HG02852 (cell line): ENCODE results near the gene NREP.

Experiments
- ATAC-seq: cut with Tn5 transposase; IDR thresholded peaks from one replicate; pipeline ENCODE4 v1.9.1; 2021; ENCODE audit warnings: mild to moderate bottlenecking, moderate library complexity; ENCODE audit not compliant: unreplicated experiment

Gene NREP, protein sequence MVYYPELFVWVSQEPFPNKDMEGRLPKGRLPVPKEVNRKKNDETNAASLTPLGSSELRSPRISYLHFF

DNA sequence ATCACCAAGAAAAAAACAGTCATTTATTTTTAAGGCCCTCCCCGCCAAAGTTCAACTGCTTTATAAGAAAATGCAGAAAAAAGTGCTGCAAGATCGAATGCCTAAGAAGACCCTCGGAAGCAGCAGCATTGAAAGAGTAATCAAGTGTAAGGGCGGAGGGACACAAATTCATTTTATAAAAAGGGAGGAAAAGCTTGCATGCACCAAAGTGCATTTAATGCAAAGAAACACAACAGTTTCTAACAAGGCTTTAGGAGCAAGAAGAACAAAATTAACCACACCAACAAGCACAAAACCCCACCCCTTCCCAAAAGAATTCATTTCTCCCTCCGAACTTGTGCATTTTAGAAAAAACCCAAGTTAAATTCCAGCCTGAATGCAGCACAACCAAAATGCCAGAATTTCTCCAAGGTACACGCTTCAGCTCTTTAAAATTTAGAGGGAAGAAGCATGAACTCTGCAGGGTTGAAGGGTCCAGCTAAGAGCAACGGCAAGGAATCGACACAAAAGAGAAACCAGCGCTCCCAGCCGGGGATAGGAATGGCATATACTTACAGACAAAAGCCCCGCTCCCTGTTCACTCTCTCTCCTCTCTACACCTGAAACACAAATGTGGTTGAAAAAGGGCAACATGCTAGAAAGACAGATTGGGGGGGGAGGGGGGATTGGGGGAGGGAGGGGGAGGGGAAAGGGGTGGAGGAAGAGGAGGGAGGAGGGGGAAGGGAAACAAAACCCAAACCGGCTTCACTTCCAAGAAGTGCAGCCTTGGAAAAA, at the start of gene NREP:
Gene NREP, minus strand, starts transcription at position 614 of the 774 bp plus-strand sequence. CDS start 1,422 bp downstream, outside the sequence.
- no peak for ATAC-seq

DNA sequence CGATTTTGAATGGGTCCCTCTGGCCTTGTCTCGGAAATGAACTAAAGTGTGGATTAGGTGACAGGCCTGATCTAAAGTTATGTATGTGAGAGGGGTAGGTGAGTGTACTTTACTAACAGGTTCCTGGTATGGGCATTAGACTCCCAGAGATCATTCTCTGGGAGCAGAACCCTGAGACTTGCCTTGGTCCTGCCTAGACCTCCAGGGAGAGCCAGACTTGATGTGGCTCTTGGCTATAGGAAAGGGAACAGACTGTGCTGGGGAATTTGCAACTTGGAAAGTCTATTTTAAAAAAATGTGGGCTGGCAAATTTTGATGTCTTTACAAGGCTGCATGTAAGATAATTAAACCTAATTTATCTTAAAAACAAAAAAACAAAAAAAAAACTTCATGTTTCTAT, 49.8 kb upstream of the NREP start:
- ATAC-seq = no peak

DNA sequence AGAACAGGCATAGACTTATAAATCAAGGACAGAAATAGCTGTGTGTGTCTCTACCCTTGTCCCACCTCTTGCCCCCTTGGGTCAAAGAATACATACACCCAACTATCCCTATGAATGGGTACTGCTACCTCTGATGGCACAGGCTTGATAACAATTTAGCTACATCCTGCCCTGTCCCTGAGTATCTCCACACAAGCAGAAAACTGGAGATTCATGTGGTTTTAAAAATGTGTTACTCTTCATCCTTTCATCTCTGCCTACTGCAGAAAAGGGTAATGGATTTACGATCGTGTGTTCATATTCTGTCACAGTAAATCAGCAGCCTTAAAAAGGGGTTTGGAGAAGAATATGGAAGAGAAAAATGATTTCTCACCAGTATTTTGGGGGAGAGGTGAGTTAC, 49.2 kb upstream of the NREP start:
- no peak for ATAC-seq

DNA sequence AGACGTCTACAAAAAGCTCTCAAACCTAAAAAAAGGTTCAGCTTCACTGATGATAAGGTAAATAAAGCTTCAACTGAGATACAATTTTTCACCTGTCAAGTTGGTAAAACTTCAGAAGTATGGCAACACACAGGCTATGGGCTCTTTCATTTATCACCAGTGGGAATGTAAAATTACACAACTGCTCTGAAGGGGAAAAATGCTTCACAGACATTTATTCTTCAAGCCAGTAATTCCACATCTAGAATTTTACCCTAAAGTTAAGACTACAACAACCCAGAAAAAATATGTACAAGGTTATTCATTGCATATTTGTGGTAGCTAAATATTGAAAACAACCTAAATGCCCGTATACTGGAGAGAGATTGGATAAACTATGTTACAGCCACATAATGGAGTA, 48.1 kb upstream of the NREP start:
- no peak for ATAC-seq

DNA sequence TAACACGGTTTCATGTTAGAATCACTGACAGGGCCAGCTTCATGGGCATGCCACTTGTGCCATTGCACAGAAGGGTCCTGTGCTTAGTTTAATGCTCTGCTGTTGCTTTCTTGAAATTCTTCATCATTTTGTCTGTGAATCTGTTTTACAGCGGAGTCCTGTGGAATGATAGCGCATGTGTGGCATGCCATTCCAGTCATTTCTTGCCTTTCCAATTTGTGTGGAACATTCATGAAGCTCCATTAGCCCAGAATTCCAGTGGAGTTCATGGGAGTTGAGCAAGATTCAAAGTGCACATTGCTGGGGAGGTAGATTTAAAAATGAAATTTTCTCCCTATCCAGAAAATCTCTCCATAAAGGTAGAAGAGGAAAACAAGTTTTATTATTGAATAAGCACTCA, 43.4 kb upstream of the NREP start:
- no peak for ATAC-seq

DNA sequence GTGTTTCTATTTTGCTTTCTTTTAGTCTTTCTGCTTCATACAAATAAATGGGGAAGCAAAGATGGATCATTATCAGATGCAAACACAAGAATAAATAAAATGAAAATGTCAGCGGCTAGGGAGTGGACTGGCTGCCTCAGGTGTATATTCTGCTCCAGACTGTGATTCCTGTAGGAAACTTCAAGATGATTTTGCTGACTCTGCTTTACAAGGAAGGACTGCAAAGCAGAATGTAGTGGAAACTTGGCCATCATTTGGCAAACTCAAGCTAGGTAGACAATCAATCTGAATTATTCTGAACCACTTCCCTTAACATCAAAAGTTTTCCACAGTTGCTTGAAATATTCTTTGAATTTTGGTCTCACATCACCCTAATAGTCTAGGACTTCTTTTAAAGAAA, 38.1 kb upstream of the NREP start:
- no peak for ATAC-seq

DNA sequence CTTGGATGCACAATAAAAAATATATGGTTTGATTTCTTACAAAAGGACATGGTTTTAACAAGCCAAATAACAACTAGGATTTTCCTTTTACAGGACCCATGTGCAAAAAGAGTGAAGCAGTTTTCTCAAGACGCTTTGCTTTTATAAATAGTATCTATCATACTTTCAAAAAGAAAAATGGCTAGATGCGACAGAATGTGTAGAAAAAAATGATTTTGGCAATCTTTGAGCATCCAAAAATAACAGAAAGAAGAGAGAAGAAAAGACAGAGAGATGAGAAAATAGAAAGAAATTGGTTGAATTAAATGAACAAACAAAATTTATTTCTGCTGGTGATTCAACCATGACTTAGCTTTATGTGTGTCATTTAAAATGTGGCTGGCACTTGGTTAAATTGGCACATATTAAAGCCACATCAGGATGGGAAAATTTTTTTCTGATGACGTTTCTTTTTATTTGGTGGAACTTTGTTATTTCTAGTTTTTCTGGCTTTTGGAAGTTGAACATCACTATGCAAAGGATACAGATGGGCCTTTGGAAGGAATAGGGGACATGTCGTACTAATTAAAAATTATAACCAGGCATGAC, 35.6 kb upstream of the NREP start:
- ATAC-seq = no peak

DNA sequence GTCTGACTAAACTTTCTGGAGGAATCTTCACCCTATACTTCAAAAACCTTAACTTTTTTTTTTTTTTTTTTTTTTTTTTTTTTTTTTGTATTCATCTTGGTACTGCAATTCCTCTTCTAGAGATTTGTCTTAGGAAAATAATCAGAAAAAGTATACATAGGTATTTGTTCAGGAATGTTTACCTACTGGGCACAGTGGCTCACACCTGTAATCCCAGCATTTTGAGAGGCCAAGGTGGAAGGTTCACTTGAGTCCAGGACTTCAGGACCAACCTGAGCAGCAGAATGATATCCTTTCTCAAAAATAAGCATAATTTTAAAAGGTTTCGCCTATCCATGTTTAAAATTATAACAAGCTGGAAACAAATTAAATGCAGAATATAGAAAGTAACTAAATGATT, 33.3 kb upstream of the NREP start:
- ATAC-seq = no peak

DNA sequence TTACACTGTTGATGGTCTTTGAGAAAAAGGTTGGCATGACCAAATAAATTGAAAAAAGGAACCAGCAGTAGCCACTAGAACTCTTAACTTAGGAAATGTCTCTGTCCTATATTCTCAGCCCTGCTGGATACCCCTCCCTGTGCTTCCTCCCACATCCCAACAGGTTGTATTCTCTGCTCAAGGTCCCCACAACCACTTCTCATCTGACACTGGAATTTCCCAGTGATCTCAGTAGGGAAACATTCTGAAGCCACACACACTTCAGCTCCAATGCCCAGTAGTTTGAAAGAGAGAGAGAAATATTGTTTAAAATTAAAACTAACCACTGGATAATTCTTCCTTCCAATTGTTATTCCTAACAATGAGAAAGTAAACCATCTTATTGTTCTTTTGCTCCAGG, 30.0 kb upstream of the NREP start:
- no peak for ATAC-seq

DNA sequence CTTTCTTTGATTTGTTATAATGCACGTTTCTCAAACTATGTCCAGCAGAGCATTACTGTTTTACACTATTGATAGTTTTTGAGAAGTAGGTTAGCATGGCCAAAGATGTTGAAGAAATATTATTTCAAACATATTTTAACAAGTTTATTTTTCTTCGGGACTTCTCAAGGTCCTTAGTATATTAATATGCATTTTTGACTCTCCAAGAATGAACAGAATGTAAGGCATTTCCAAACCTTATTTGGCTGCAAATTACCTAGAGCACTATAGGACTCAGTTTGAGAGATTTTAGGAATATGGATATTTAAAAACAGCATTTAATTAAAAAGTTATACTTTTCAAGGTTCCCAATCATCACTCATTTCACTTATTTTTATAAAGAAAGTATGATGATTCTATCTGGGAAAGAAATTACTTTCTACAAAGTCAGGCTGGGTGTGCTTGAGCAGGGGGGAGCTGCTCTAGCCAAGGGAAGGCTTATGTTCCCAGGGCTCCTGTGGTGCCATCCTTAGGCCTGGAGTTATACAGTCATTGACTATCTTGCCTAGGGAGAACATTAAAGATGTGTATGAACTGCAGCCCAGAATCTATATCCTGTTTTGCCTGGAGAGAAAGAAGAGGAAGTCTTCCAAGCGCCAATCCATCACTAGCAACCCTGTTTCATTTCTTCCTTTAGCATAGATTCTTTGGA, 27.6 kb upstream of the NREP start:
- no peak for ATAC-seq

DNA sequence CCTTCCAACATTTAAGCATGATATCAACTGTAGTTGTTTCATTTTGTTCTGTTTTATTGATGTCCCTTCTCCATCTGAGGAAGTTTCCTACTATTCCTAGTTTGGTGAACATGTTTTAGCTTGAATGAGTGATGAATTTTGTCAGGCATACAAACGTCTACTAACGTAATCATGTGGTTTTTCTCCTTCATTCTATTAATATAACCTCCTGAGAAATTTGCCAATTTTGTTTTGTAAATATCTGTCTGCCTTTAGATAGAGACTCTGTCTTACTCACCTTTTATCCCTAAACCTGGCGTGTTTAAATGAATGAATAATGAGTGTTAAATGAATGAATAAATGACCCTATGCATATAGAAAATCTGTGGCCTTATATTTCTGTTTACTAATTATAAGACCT, 26.5 kb upstream of the NREP start:
- no peak for ATAC-seq

DNA sequence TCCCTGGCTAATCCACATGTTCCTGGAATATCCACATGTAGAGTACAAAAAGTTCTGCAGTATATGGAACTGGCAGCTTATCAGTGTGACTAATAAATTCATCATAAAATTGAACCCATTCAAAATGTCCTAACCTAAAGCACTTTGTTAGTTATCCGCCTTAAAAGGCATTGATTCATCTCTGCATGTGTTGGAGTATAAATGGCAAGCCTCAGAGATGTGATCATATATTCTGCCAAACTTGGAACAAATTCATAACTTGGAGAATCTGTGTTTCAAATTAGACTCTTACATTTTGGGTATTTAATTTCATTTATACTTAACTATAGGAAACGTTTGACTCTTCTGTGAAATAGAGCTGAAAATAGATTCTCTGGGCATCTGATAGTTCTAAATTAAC, 25.2 kb upstream of the NREP start:
- no peak for ATAC-seq

DNA sequence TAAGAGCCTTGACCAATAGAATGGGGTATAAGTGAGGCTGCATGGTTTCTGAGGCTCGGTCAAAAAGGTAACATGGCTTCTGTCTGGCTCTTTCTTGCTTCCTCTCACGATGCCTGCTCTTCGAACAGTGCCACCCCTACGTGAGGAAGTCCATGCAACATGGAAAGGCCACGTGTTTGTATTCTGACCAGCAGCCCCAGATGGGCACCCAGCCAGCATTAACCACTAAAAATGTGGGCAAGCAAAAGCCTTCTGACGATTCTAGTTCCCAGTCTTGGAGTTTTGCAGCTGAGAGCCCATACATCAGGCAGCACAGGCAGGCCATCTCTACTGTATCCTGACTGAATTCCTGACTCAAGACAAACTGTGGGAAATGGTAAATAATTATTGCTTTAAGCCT, 24.2 kb upstream of the NREP start:
- ATAC-seq = no peak

DNA sequence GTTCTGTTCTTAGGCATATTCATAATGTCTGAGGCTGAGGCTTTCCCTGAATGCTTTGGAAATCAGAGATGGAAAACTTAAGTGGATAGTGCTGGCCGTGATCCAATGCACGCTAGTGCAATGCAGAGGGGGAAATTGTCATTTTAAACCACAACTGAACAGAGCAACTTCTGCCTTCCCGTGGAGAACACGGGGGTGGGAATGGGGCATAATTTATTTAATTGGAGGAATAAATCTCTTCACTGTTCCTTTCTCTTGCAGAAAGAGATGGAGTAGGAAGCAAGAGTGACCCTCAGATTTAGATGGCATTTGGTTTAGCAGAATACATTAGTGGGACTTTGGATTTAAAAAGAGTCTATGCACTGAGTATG, 22.9 kb upstream of the NREP start:
- ATAC-seq = no peak

DNA sequence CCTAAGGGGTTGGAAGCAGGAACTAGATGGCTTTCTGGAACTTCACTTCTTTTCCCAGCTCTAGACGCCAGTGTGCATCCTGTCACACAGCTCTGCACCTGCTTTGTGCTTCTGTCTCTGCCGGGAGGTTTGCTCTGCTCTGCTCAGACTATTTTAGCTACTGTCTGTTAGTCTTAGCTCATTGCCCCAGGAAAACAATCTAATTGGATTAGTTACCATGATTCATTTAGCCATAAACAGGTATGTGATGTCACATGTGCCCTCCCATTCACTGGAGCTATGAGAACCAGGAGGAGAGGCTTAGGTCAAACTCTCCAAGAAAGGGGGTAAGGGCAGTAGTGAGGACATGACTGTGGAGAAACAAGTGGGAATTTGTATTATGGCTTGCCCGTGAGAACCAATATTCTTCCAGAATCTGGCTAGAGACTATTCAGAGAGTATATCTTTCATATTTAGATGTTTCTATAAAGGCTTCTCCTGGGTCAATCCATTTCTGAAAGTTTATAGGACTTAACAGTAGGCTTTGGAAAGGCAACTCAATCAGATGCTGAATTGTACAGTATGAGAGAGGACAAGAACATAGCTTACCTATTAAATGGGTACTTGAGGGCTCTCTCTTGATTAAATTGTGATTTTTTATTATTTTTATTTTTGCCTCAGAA, 22.4 kb upstream of the NREP start:
- no peak for ATAC-seq

DNA sequence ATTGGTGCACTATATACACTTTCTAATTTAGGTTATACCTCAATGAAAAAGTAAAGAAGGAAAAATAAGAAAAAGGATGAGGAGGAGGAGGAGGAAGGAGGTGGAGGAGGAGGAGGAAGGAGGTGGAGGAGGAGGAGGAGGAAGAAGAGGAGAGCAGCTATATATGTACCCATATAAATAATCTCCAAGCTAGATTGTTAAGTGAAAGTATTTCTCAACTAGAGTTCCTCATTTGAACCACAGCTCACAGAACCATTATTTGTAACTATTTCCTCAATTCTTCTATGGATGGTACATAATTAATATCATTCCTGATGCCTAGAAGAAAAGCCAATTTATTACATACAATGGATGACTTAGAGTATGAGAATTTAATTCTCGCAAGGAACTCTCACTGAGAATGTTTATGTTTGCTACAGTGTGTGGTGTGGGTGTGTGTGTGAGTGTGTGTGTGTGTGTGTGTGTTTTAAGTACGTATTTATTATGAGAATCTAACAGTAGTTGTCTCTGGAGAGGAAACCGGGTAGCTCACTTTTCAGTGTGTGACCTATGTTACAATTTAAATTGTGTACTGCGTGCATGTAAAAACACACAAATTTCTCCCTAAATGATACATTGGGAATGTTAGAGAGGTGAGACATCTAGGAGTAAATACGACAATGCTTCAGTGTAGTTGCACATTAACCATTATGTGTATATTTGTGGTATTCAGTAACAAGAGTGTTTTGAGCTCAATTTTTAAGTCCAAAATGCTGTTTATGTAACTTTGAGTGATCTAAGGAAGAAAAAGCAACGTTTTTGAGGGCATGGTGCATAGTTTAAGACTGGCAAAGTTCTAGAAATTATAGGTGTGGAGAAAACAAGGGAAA, 20.2 kb upstream of the NREP start:
- ATAC-seq = no peak

DNA sequence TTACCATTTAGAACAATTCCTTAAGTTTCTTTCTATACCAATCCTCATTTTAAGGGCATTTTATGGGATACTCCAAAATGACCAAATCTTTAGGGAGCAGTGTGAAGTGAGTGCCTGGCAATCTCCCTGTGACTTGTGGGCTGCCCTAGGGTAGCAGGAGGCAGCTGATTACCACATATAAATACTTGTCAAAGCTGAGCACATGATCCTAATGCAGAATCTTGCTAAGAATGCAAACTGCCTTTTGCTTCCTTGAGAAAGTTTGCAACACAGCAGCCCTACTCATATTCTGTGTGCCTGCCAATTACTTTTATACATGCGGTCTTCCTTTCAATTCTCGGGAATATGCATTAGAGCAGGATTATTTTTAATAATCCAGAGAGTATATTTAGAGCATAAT, 18.2 kb upstream of the NREP start:
- ATAC-seq = no peak

DNA sequence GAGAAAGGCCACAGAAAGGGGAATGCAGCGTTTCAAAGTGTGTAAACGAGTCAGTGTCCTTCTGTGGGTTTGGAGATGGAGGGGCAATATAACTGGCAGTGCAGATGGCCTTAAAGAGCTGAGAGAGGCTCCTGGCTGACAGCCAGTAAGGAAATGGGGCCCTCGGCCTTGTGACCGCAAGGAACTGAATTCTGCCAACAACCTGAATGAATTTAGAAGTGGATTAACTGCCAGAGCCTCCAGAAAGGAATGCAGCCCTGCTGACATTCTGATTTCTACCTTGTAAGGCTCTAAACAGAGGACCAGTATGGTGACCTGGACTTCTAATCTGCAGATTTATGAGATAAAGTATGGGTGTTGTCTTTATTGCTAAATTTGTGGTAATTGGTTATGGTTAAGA, 17.5 kb upstream of the NREP start:
- no peak for ATAC-seq

DNA sequence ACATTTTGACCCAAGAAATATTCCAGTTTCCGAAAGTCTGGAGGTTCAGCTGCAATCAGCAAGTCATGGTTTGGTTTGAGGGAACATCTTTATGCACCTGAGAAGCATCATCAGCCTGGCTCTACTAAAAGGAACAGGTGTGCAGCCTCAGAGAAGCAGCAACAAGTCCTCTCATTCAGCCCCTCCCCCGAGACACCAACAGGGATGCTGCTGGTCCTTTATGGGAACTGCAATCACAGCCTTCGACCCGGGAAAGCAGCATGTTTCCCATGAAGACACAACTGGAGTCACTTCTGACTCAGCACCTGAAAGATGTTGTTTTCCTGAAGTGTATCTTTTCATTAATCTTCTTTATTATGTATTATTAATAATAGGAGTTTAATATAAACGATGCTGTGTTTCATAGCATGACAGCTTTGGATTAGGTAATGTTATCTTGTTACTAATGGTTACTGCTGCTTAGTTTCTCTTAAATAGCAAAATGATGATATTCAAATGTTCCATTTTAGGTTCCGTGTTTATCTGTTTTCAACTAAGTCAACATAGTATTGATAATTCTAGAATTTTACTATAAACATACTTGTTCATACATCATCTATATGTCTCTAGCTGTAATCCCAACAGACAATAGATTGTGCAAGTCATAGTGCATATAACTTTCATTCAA, 15.6 kb upstream of the NREP start:
- ATAC-seq = no peak

DNA sequence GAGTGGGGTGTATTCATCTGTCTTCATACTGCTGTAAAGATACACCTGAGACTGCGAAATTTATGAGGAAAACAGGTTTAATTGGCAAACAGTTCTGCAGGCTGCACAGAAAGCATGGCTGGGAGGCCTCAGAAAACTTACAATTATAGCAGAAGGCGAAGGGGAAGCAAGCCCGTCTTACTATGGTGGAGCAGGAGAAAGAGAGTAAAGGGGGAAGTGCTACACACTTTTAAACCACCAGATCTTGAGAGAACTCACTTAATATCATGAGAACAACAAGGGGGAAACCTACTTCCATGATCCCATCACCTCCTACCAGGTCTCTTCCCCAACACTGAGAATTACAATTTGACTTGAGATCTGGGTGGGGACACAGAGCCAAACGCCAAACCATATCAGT, 12.5 kb upstream of the NREP start:
- no peak for ATAC-seq
